Endometrium (tissue), 2 donors: ENCODE measurements around the gene FZD4.
"Not testable (repeated sequence)": the region's sequence is repeated elsewhere in the genome, so short reads cannot be mapped to it uniquely, and the experiment has no call there.

Experiments used
- FAIRE-seq: peaks from 2 replicates; lab custom pipeline; 2012; peaks lifted over from hg19 to GRCh38; lab: Jason Lieb, UNC
- donor health status: control.
- donor health status: control.

The FZD4 gene

GRCh38 chr11:86955361-86956120, at the start of gene FZD4:
Gene FZD4 (minus strand): TSS chr11:86955395. CDS start chr11:86955085, 310 bp downstream.
- no peak for FAIRE-seq

DNA sequence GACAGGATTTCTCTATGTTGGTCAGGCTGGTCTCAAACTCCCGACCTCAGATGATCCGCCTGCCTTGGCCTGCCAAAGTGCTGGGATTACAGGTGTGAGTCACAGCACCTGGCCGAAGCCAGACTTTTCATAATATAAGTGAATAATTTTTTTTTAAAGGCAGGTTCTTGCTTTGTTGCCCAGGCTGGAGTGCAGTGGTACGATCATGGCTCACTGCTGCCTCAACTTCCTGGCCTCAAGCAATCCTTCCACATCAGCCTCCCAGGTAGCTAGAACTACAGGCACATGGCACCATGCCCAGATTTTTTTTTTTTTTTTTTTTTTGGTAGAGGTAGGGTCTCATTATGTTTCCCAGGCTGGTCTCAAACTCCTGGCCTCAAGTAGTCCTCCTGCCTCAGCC, 49.1 kb upstream of the FZD4 start:
- not testable (repeated sequence) for FAIRE-seq

DNA sequence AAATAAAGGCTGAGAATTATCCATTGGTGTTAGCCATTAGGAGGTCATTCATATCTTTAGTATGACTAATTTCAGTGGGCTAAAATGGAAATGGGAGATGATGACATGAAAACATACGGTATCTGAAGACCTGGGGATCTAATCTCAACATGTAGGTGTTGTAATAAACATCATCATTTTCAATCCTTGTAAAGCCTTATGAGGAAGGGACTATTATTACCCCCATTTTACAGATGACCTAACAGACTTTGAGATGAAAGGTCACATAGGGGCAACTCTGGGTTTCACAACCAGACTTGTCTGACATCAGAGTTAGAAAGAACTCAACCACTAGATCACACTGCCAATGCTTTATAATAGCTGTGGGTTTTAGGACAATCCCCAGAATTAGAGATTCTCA, 47.7 kb upstream of the FZD4 start:
- no peak for FAIRE-seq

- FAIRE-seq, result no peak
Measured at GRCh38 chr11:86999859-87000753, 44.9 kb upstream of the FZD4 start.

- FAIRE-seq, result no peak
Measured at GRCh38 chr11:86999388-86999787, 44.2 kb upstream of the FZD4 start.

DNA sequence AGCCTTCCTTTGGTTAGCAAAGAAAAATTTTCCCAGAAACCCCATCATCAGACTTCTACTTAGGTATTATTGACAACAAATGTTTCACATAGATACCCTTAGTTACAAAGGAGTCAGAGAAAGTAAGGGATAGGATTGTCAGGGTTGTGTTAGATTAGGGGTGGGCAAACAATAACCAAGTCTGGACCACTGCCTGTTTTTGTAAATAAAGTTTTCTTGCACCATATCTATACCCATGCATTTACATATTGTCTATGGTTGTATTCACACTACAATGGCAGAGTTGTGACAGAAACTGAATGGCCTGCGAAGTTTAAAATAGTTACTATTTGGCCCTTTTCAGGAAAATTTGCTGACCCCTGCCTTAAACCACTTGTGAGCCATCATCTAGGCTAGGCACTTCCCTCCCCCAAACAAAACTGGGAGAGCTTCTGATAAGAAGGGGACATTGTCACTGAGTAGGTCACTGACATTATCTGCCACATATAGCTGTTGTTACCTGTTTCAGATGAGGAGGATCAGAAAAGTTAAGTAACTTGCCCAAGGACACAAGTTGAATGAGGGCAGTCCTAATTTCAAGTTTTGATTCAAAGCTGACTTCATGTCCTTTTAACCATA, 41.9 kb upstream of the FZD4 start:
- FAIRE-seq, result no peak

- no peak for FAIRE-seq
Measured at GRCh38 chr11:86993031-86993430, 37.8 kb upstream of the FZD4 start.

GRCh38 chr11:86992340-86992739, 37.1 kb upstream of the FZD4 start:
- FAIRE-seq, result not testable (repeated sequence)

- FAIRE-seq, result no peak
Measured at GRCh38 chr11:86991341-86991740, 36.1 kb upstream of the FZD4 start.

DNA sequence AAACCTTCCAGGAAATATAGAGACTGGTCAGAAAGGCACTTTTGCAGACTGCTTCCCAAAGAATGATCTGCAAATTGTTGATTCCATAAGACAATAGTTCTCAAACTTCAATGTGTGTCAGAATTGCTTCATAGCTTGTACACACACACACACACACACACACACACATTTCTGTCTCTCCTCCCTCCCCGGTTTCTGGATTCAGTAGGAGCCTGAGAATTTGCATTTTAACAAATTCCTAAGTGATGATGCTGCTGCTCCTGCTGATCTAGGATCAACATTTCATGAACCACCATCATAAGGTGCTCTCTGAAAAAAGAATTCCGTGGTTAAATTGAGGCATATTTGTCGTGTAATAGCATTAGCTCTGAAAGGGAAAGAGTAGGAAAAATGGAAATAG, 35.3 kb upstream of the FZD4 start:
- no peak for FAIRE-seq

DNA sequence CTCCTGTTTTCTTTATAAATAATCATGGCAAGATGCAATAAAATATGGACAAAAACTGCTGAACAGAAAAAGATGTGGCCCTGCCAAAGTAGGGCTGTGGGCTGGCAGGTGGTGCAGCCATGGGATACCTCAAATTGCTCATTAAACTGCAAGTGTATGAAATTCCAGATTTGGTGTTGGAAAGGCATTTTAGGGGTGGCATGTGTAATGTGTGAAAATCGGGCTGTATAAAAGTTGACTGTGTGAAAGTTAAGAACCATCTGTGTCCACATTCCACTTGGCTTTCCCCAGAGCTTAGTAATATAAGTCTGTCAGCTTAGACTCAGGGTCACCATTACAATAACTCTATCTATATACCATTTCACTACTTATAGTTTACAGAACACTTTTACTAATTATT, 34.8 kb upstream of the FZD4 start:
- FAIRE-seq, result no peak

- peak; percentile 77 for FAIRE-seq
Measured at GRCh38 chr11:86988351-86988881, 33.2 kb upstream of the FZD4 start.

- no peak for FAIRE-seq
Measured at GRCh38 chr11:86987679-86988078, 32.5 kb upstream of the FZD4 start.

DNA sequence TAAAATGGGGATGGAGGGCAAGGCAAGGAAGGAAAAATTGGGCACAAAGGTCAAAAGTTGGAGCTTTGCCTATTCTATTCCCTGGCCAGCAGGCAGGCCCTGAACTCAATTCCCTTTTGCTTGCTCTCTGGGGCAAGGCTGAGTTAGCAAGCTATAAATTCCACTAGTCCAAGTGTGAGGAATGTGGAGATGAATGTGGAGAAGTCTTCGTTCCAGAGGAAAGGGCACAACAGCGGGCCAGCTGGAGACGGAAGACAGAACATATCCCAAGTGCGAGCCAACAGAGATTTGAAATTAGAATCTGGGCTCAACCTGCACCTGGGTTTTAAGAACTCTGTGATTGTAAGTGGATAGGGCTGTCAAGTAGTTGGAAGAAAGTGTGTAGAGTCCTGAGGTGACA, 29.5 kb upstream of the FZD4 start:
- FAIRE-seq, result no peak

DNA sequence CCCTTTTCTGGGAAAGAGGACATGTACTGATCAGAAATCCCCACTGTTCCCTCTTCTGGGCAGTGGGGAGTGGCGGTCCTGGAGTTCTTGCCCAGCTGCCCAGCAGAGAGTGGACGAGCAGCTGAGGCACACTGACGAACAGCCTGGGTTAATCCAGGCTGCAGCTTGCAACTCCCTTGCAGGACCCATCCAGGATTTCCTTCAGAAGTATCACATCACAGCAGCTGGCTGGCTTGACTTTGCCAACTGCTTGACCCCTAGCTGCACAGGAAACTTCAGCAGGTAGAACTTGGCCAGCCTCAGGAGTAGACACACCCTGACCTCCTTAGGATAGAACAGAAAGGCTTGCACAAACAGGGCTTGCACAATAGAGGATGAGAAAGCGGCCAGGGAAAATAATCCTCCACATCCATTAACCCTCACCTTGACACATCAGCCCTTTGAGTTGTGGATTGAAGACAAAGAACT, 27.9 kb upstream of the FZD4 start:
- no peak for FAIRE-seq

- no peak for FAIRE-seq
Measured at GRCh38 chr11:86981777-86982540, 26.8 kb upstream of the FZD4 start.

- FAIRE-seq, result no peak
Measured at GRCh38 chr11:86980086-86980796, 25.0 kb upstream of the FZD4 start.

GRCh38 chr11:86978756-86979608, 23.8 kb upstream of the FZD4 start:
- FAIRE-seq, result no peak

- FAIRE-seq, result no peak
Measured at GRCh38 chr11:86978247-86978646, 23.1 kb upstream of the FZD4 start.

DNA sequence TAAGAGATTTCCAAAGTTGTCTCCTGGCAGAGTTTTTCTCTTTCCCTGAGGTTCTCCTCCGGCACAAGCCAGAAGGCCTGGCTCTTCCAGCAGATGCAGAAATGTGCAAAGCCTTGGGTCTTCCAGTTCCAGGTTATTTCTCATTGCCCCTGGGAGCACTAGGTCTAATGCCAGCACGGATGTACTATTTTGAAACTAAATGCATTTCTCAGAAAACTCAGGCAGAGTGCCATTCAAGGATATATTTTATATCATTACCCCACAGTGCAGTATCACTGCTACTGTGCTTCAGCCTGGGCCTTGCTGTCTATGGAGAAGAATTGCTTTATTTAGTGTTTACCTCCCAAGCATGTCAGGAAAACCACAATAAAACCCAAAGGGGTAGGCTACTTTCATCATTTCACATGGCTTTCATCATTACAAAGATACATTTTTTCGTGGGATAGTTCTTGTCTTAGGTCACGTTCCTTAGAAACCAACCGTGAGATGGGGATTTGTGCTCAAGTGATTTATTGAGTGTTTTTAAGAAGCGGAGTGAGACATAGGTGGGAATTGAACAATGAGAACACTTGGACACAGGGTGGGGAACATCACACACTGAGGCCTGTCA, 22.4 kb upstream of the FZD4 start:
- FAIRE-seq, result no peak
